Activated CD8-positive, alpha-beta T cell treated with anti-CD3 and anti-CD28 coated beads, Interleukin-2, amount 10 ng/mL, durations not matched to agents 7 days and 5 days (primary cell): Measurements from ENCODE around the gene CIITA. TPM values are rescaled to one million over a fixed set of nuclear protein-coding genes. Genes with fewer than 3 reads are reported as not detected.

Experiments used
- ATAC-seq: fragments of 150-1000 bp; cut with Tn5 transposase; one replicate; pipeline ENCODE4 v1.10.0; 2021; ENCODE audit warnings: moderate library complexity
- CTCF ChIA-PET: fragments of 350-600 bp; sonication (Branson Sonifier 250); formaldehyde crosslinking; loops from one replicate; lab custom pipeline; 2021; ENCODE audit warnings: antibody characterized with exemption; lab: Charles Lee
- POLR2A ChIA-PET: fragments of 350-600 bp; sonication (Branson Sonifier 250); formaldehyde crosslinking; loops from one replicate; lab custom pipeline; 2021; ENCODE audit warnings: antibody characterized with exemption; lab: Charles Lee
- DNase-seq: peaks from one replicate; pipeline ENCODE4 v3.0.0-alpha.2; 2020
- H3K27ac Mint-ChIP-seq: one replicate; pipeline ENCODE4 v1.8.0; 2021; ENCODE audit warnings: mild to moderate bottlenecking, mixed read lengths
- H3K27me3 Mint-ChIP-seq: one replicate; pipeline ENCODE4 v1.8.0; 2021; ENCODE audit warnings: low read depth, mixed read lengths
- H3K36me3 Mint-ChIP-seq: one replicate; pipeline ENCODE4 v1.8.0; 2021; ENCODE audit warnings: low read depth, mixed read lengths
- H3K4me1 Mint-ChIP-seq: one replicate; pipeline ENCODE4 v1.8.0; 2021; ENCODE audit warnings: low read depth, mixed read lengths
- H3K4me3 Mint-ChIP-seq: one replicate; pipeline ENCODE4 v1.8.0; 2021; ENCODE audit warnings: mild to moderate bottlenecking, mixed read lengths
- H3K9me3 Mint-ChIP-seq: one replicate; pipeline ENCODE4 v1.8.0; 2022; ENCODE audit warnings: mixed read lengths; ENCODE audit not compliant: insufficient read depth
- total RNA-seq, 2 experiments: library from RNA; stranded (reverse); gene quantifications; one replicate each; pipeline ENCODE4 v1.2.3, GENCODE V29; 2021

Gene CIITA
- total RNA-seq, 2 experiments from 2014 or later, result 23.3 to 23.6 TPM

DNA sequence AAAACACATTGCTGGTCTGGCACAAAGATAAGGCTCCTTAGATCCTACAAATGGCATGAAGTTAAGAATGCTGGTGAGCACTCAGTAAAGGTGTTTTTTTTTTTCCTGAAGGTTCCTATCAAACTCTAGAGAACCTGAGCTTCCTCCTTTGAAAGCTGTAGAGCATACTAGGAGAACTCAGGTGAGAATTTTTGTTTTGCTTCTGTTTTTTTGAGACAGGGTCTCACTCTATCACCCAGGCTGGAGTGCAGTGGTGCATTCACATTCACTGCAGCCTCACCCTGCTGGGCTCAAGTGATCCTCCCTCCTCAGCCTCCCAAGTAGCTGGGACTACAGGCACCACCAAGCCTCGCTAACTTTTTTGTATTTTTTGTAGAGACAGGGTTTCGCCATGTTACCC lies 21.0 kb upstream of the CIITA start:
- no peak for ATAC-seq
- Mint-ChIP-seq H3K4me3 (no peak overlapping the region), H3K9me3 (no peaks in the 10 kb centered on the region), H3K36me3 (no peaks in the 10 kb centered on the region), H3K27ac (no peak overlapping the region), H3K27me3 (peaks cover 10% of the 10 kb centered on the region), H3K4me1 (peaks cover 12% of the 10 kb centered on the region)
- ChIA-PET POLR2A (no interaction called here), CTCF (no interaction called here)
- no peak for DNase-seq

DNA sequence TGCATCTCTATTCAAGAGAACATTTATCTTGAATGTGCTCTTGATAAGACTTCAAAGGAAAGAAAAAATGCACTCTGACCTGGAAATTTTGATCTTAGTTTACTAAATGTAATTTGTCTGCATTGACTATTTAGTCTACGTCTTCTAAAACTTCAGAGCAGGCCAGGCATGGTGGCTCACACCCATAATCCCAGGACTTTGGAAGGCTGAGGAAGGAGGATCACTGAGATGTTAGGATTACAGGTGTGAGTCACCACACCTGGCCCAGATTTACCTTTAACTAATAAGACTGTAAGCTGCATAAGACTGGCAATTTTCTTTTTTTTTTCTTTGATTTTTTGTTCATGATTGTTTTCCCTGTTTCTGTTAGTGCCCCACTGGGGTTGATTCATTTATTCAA lies 18.8 kb upstream of the CIITA start:
- Mint-ChIP-seq H3K4me3 (no peak overlapping the region), H3K27ac (no peak overlapping the region), H3K27me3 (peaks cover 21% of the 10 kb centered on the region), H3K9me3 (no peaks in the 10 kb centered on the region), H3K36me3 (no peaks in the 10 kb centered on the region), H3K4me1 (peaks cover 5% of the 10 kb centered on the region)
- ChIA-PET POLR2A (no interaction called here), CTCF (no interaction called here)
- ATAC-seq, result no peak
- no peak for DNase-seq

DNA sequence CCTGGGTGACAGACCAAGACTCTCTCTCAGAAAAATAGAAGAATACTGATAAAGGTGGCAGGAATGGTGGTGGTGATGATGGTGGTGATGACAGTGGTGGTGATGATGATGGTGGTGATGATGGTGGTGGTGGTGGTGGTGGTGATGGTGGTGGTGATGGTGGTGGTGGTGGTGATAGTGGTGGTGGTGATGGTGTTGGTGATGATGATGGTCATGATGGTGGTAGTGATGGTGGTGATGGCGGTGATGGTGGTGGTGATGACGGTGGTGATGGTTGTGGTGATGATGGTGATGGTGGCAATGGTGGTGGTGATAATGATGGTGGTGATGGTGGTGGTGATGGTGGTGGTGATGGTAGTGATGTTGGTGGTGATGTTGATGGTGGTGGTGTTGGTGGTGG lies 18.0 kb upstream of the CIITA start:
- Mint-ChIP-seq H3K4me3 (no peak overlapping the region), H3K36me3 (no peaks in the 10 kb centered on the region), H3K27me3 (peaks cover 24% of the 10 kb centered on the region), H3K27ac (no peak overlapping the region), H3K4me1 (peaks cover 5% of the 10 kb centered on the region), H3K9me3 (no peaks in the 10 kb centered on the region)
- ATAC-seq, result no peak
- DNase-seq, result no peak
- CTCF ChIA-PET, result no interaction called here
- POLR2A ChIA-PET, result no interaction called here

DNA sequence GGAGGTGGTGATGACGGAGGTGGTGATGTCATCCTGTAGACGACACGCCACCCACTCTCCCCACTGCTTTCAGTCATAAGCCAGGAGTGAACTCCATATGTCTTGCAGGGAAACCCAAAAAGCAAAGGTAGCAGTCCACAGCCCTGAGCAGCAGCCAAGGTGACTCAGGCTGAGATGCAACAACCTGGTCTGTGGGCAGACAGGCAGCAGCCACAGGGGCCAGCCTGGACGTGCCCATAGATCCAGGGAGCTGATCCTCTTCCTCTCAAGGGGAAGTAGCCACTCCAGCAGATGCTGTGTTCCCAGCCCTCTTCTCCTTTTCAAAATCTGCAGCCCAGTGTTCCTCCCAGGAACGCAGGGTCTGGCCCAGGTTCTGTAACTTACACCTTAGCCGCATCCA lies 17.3 kb upstream of the CIITA start:
- Mint-ChIP-seq H3K9me3 (no peaks in the 10 kb centered on the region), H3K27me3 (peaks cover 26% of the 10 kb centered on the region), H3K4me1 (peaks cover 5% of the 10 kb centered on the region), H3K4me3 (no peak overlapping the region), H3K27ac (no peak overlapping the region), H3K36me3 (no peaks in the 10 kb centered on the region)
- DNase-seq (no peak), ATAC-seq (no peak)
- POLR2A ChIA-PET, result no interaction called here
- CTCF ChIA-PET, result no interaction called here

DNA sequence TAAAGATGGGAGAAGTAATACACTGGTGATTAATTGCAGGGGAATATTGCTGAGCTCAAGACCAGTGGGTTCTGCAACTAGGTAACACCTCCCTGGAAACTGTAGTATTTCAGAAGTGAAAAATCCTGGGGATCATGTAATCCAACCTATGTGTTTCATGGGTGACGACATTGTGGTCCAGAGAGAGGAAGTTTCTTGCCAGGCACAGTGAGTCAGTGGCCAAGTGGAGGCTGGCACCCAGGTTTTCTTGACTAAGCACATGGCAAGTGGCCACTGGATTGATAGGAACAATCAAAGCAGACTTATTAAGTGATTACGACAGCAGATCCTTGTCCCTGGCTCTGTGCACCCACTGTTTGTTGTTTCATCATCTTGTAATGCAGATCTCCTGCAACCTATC lies 14.6 kb upstream of the CIITA start:
- no peak for ATAC-seq
- Mint-ChIP-seq H3K9me3 (no peaks in the 10 kb centered on the region), H3K36me3 (no peaks in the 10 kb centered on the region), H3K27ac (no peak overlapping the region), H3K4me1 (peaks cover 9% of the 10 kb centered on the region), H3K27me3 (peaks cover 36% of the 10 kb centered on the region), H3K4me3 (no peak overlapping the region)
- CTCF ChIA-PET, result no interaction called here
- POLR2A ChIA-PET, result no interaction called here
- no peak for DNase-seq

DNA sequence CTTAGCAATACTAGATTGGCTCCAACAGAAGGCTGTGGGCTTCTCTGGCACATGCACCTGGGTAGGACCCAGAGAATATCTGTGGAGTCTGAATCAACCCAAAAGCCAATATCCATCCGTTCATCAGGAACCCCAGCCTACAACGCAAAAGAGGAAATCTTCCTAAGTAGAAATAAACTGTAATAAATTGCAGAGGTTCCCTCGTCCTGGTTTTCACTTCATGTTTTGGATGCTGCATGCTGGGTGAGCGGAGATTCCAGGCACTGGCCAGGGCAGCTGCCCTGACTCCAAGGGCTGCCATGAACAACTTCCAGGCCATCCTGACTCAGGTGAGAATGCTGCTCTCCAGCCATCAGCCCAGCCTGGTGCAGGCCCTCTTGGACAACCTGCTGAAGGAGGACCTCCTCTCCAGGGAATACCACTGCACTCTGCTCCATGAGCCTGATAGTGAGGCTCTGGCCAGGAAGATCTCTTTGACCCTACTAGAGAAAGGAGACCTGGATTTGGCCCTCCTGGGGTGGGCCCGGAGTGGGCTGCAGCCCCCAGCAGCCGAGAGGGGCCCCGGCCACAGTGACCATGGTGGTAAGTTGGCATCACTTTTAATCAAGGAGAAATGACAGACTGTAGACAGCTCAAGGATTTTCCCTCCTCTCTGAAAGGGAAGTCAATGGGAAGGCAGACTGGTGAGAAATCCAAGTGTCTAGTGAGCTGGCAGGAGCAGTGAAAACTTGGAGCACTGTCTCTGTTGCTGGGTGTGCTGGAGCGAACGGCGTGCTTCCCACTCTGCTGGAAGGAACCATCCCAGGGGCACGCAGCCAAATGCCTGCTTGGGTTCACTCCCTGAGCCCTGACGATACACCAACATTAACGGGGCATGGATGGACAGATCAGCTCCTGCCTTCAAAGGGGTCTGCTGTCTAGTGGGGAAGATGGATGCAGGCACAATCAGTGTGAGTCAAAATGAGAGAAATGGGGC lies 10.7 kb upstream of the CIITA start:
- POLR2A ChIA-PET, result no interaction called here
- no peak overlapping the region for H3K4me3 Mint-ChIP-seq
- peak overlapping the region; percentile 18 for H3K27ac Mint-ChIP-seq
- no peaks in the 10 kb centered on the region for H3K36me3 Mint-ChIP-seq
- DNase-seq (no peak), ATAC-seq (no peak)
- peaks cover 43% of the 10 kb centered on the region for H3K4me1 Mint-ChIP-seq
- no peaks in the 10 kb centered on the region for H3K9me3 Mint-ChIP-seq
- CTCF ChIA-PET, result no interaction called here
- H3K27me3 Mint-ChIP-seq, result peaks cover 29% of the 10 kb centered on the region

DNA sequence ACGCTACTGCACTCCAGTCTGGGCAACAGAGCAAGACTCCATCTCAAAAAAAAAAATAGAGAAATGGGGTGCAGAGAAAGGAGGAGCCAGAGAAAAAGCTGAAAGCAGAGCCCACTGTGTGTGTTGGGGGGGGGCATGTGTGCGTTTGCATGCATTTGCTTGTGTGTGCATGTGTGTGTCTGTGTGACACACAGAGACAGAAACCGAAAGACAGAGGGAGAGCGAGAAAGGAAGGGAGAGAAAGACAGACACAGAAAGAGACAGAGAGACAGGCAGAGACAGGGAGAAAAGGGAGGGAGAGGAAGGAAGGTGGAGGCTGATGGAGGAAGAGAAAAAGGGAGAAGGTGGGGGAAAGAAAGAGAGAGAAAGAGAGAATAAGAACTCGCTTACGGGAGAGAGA lies 9.8 kb upstream of the CIITA start:
- no peak for ATAC-seq
- CTCF ChIA-PET, result no interaction called here
- no peaks in the 10 kb centered on the region for H3K9me3 Mint-ChIP-seq

DNA sequence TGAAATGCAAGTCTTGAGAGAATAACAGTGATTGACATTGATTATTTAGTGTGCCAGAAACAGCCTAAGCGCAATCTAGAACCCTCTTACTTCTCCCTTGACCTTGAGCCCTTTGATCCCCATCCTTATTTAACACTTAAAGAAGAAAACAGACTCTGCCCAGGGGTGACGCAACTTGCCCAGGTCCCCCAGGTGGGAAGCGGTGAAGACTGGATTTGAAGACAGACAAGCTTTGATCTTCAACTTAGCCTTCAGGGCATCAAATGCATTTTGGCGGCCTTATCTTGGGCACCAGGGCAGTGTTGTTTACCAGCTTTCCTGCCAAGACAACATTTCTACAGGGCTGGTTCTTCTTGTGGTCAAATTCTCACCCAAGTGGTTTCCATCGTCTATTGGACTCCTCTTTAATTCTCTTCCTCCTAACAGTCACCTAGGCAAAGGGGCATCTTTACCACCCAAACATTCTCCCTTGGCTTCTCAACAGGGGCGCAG lies 8.9 kb upstream of the CIITA start:
- no peaks in the 10 kb centered on the region for H3K9me3 Mint-ChIP-seq
- peak overlapping the region; percentile 76 for H3K27ac Mint-ChIP-seq
- H3K27me3 Mint-ChIP-seq, result peaks cover 24% of the 10 kb centered on the region
- peak overlapping the region; percentile 38 for H3K4me3 Mint-ChIP-seq
- peaks cover 56% of the 10 kb centered on the region for H3K4me1 Mint-ChIP-seq
- POLR2A ChIA-PET, result interaction anchor here (0.9 kb wide), 1 partner anchor 11 kb away, joined by 3 read pairs; no protein-coding TSS in a partner anchor
- CTCF ChIA-PET, result interaction anchor here (1.6 to 2.7 kb wide), 2 partner anchors 10 to 50 kb away, joined by 6 read pairs; no protein-coding TSS in a partner anchor
- H3K36me3 Mint-ChIP-seq, result no peaks in the 10 kb centered on the region
- no peak for ATAC-seq
- no peak for DNase-seq

More for the DNA sequence above, 9.8 kb upstream of the CIITA start:
- peaks cover 24% of the 10 kb centered on the region for H3K27me3 Mint-ChIP-seq
- H3K27ac Mint-ChIP-seq, result peak overlapping the region; percentile 9
- H3K4me3 Mint-ChIP-seq, result no peak overlapping the region
- no peak for DNase-seq
- H3K36me3 Mint-ChIP-seq, result no peaks in the 10 kb centered on the region
- H3K4me1 Mint-ChIP-seq, result peaks cover 51% of the 10 kb centered on the region
- POLR2A ChIA-PET, result no interaction called here

DNA sequence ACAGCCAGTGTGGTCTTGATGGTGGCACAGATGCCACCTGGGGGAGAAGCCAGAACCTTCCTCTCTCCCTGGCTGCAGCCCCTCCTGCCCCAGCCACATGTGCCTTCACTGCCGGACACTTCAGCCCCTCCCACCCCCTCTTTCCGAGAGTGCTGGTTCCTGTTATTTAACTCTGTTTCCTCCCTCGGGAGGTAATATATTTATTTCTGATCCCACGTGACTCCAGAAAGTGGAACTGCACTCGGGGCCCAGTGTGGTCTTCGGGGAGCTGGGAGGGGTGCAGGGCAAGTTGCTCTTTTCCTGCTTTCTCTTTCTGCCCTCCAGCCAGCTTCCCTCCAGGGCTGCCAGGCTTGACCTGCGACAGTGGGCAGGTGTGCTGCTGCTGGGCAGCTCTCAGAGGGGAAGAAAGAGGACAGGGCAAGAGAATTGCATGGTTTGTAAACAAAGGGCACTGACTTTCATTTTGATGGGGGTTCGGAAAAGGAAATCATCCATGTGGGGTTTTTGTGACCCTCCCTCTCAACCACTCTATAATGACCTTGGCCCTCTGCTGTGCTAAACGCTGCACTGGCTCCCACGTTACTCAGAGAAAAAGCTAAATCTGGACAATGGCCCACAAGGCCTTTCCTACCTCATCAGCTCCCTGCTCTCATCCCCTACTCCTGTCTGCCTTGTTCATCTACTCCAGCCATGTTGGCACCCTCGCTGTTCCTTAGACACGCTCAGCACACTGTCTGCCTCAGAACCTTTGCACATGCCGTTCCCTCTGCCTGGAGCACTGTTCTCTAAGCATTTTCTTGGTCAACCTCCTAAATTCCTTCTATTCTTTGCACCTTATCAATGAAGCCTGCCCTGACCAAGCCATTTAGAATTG lies 8.2 kb upstream of the CIITA start:
- POLR2A ChIA-PET, result interaction anchor here (0.9 kb wide), 1 partner anchor 10 kb away, joined by 3 read pairs; no protein-coding TSS in a partner anchor
- peak overlapping the region; percentile 61 for H3K4me3 Mint-ChIP-seq

DNA sequence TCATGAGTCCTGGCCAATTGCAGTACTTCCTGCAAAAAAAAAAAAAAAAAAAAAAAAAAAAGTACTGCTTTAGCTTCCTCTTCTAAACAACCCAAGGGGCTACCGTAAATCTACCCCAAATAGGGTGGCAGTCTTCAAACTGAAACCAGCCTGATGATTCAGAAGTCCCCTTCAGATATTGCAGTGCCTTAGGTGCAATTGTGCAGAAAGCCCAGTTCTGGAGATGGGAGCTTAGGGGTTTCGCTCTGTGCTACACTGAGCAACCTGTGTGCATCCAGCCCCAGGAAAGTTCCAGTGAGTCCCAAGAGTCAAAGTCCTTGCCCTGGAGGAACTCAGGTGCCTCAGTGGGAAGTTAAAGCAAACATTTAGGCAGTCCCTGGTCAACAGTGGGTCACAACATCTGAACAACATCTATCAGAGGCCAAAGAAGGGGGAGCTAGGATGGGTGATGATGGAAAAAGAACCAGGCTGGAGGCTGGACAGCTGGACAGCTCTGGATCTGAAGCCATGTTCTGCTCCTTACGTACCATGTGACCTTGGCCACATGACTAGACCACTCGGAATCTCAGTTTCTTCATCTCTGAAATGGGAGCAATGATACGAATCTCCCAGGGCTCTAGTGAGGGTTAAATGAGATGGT lies 6.7 kb upstream of the CIITA start:
- DNase-seq, result no peak
- H3K27me3 Mint-ChIP-seq, result peaks cover 24% of the 10 kb centered on the region
- peak overlapping the region; percentile 85 for H3K27ac Mint-ChIP-seq
- H3K36me3 Mint-ChIP-seq, result no peaks in the 10 kb centered on the region
- ATAC-seq, result no peak
- CTCF ChIA-PET, result interaction anchor here (2.7 kb wide), 1 partner anchor 48 kb away, joined by 6 read pairs; no protein-coding TSS in a partner anchor
- H3K4me1 Mint-ChIP-seq, result peaks cover 73% of the 10 kb centered on the region
- H3K4me3 Mint-ChIP-seq, result peak overlapping the region; percentile 15
- POLR2A ChIA-PET, result interaction anchor here (0.8 to 2.0 kb wide), 5 partner anchors 8 to 126 kb away, joined by 3 to 11 read pairs (median 5); partner anchors contain the start of gene NUBP1
- H3K9me3 Mint-ChIP-seq, result no peaks in the 10 kb centered on the region

More for the DNA sequence above, 8.2 kb upstream of the CIITA start:
- ATAC-seq (no peak), DNase-seq (no peak)
- no peaks in the 10 kb centered on the region for H3K36me3 Mint-ChIP-seq
- peaks cover 22% of the 10 kb centered on the region for H3K27me3 Mint-ChIP-seq
- peak overlapping the region; percentile 76 for H3K27ac Mint-ChIP-seq
- CTCF ChIA-PET, result interaction anchor here (0.7 to 2.7 kb wide), 3 partner anchors 9 to 98 kb away, joined by 3 to 6 read pairs (median 6); no protein-coding TSS in a partner anchor
- peaks cover 61% of the 10 kb centered on the region for H3K4me1 Mint-ChIP-seq
- no peaks in the 10 kb centered on the region for H3K9me3 Mint-ChIP-seq

DNA sequence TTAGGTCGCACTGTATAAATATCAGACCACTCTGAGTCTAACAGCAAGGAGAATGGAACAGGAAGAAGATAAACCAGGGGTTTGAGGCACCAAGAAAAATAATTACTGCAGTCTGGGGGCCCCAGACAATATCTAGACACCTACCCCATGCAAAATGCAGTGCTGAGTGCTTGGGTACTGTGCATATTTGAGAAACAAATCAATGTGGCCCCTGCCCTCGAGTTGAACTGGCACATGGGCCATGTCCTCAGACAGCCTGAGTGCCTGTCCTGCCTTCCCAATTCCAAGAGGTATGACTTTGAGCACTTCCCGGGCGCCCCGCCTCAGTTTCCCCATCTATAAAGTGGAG lies 6.2 kb upstream of the CIITA start:
- CTCF ChIA-PET, result no interaction called here
- Mint-ChIP-seq H3K27ac (peak overlapping the region; percentile 85), H3K4me3 (peak overlapping the region; percentile 51), H3K27me3 (peaks cover 26% of the 10 kb centered on the region), H3K4me1 (peaks cover 78% of the 10 kb centered on the region), H3K36me3 (no peaks in the 10 kb centered on the region), H3K9me3 (no peaks in the 10 kb centered on the region)
- POLR2A ChIA-PET, result interaction anchor here (0.9 to 2.0 kb wide), 5 partner anchors 11 to 127 kb away, joined by 3 to 11 read pairs (median 4); partner anchors contain the start of gene NUBP1
- DNase-seq (no peak), ATAC-seq (peak; percentile 40)
